ENCODE results near the gene DZIP1L. TPM values are rescaled to one million over a fixed set of nuclear protein-coding genes. Genes with fewer than 3 reads are reported as not detected.

Gene DZIP1L
- total RNA-seq, 1 donor from 2014 or later, result 3.3 TPM

DNA sequence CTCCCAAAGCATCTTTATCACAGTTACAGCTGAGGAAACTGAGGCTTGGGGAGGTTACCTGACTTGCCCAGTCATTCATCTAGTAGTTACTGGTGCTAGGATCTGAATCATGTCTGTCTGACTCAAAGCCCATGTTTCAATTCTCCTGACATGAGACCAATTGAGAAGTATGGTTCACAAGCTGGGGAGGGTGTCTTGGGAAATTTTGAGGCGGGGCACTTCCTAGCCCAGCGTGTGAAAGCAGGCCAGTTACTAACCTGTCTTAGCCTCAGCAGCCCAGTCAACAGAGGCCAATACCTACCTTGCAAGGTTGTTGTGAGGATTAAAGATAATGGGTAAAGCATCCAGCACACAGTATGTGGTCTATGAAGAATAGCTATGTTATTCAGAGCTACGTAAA is 68.5 kb downstream of the DZIP1L start:
- H3K4me1 Mint-ChIP-seq (ENCODE audit: low read depth, unreplicated experiment), result no peaks in the 10 kb centered on the region
- peaks cover 2% of the 10 kb centered on the region for H3K9me3 Mint-ChIP-seq (ENCODE audit: unreplicated experiment)
- TF ChIP-seq CTCF (IDR thresholded peaks at IDR 0.05; ENCODE audit: partially characterized antibody, unreplicated experiment), result no peak
- no peak overlapping the region for H3K4me3 Mint-ChIP-seq (ENCODE audit: unreplicated experiment)
- no peak overlapping the region for H3K27ac Mint-ChIP-seq (ENCODE audit: unreplicated experiment)
- no peaks in the 10 kb centered on the region for H3K36me3 Mint-ChIP-seq (ENCODE audit: unreplicated experiment)
- no peak for DNase-seq
- H3K27me3 Mint-ChIP-seq (ENCODE audit: unreplicated experiment), result no peaks in the 10 kb centered on the region

DNA sequence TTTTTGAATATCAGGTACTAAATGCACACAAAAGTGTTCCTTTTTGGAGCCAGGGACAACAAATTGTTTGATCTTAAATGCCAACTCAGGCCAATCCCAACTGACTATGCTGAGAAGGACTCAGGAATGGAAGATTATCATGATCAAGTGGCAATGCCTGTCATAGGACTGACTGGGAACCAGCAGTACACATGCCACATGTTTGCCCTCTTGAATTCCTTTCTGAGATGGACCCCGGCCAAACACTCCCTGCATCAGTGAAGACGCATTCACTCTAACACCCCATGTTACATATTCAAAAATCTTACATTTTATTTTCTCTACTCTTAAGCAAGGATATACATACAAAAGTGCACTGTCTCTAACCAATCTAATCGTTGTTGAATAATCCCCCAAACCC is 69.3 kb downstream of the DZIP1L start:
- Mint-ChIP-seq H3K4me3 (ENCODE audit: unreplicated experiment) (no peak overlapping the region), H3K9me3 (ENCODE audit: unreplicated experiment) (peaks cover 2% of the 10 kb centered on the region), H3K27ac (ENCODE audit: unreplicated experiment) (no peak overlapping the region), H3K27me3 (ENCODE audit: unreplicated experiment) (no peaks in the 10 kb centered on the region), H3K36me3 (ENCODE audit: unreplicated experiment) (no peaks in the 10 kb centered on the region), H3K4me1 (ENCODE audit: low read depth, unreplicated experiment) (no peaks in the 10 kb centered on the region)
- TF ChIP-seq CTCF (IDR thresholded peaks at IDR 0.05; ENCODE audit: partially characterized antibody, unreplicated experiment), result no peak
- no peak for DNase-seq

DNA sequence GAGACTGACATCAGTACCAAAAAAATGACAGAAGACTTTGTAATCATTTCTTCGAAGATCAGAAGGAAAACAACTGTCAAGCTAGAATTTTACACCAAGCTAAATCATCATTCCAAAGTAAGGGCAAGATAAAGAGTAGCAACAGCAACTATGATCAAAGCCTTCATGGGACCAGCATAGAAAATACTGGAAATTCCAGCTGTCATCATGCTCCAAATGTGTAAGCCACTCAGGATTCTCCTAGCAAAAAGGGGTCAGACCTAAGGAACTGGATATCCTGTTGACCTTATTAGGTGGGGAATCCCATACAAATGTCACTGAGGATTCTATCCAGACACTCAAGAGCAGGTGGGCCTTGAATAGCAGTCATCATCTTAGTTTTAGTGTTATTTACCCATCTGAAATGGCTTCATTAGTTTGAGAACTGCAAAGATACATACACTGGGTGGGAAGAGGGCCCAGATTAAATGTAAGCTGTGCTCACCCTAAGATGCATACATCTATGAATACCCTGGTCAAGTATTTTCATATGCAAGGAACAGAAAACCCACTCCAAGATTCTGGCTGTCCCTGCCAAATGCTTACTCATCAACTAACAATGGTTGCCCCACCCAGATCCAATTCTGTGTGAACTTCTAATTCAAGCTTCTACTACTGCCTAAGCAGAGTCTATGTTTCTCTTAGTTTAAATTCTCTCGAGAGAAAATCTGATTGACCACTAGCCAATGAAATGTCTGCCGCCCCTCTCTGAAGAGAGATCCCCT is 72.0 kb downstream of the DZIP1L start:
- no peak overlapping the region for H3K4me3 Mint-ChIP-seq (ENCODE audit: unreplicated experiment)
- H3K27me3 Mint-ChIP-seq (ENCODE audit: unreplicated experiment), result no peaks in the 10 kb centered on the region

DNA sequence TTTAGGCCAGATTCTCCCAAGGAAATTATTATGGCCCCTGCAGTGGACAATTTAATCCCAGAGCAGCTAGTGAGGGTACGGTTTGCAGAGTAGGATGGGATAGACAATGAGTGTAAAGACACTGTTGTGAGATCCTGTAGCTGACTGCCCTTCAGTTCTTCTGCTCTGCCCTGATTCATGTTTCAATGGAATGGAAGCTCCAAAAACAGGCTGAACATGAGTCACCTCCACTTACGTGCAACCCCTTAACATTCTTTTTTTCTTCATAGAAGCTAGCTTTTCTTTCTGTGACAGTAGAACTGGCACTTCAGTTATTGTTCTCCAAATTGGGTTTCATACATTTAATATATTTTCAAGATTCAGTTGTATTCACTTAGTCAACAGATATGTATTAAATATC is 73.4 kb downstream of the DZIP1L start:
- H3K27me3 Mint-ChIP-seq (ENCODE audit: unreplicated experiment), result no peaks in the 10 kb centered on the region
- no peaks in the 10 kb centered on the region for H3K4me1 Mint-ChIP-seq (ENCODE audit: low read depth, unreplicated experiment)
- no peak overlapping the region for H3K27ac Mint-ChIP-seq (ENCODE audit: unreplicated experiment)
- DNase-seq, result no peak
- H3K4me3 Mint-ChIP-seq (ENCODE audit: unreplicated experiment), result no peak overlapping the region
- no peak for TF ChIP-seq CTCF (IDR thresholded peaks at IDR 0.05; ENCODE audit: partially characterized antibody, unreplicated experiment)
- no peaks in the 10 kb centered on the region for H3K36me3 Mint-ChIP-seq (ENCODE audit: unreplicated experiment)
- H3K9me3 Mint-ChIP-seq (ENCODE audit: unreplicated experiment), result no peaks in the 10 kb centered on the region

More for the DNA sequence above, 72.0 kb downstream of the DZIP1L start:
- H3K9me3 Mint-ChIP-seq (ENCODE audit: unreplicated experiment), result no peaks in the 10 kb centered on the region
- no peak for TF ChIP-seq CTCF (IDR thresholded peaks at IDR 0.05; ENCODE audit: partially characterized antibody, unreplicated experiment)
- no peak overlapping the region for H3K27ac Mint-ChIP-seq (ENCODE audit: unreplicated experiment)
- H3K4me1 Mint-ChIP-seq (ENCODE audit: low read depth, unreplicated experiment), result no peaks in the 10 kb centered on the region
- no peaks in the 10 kb centered on the region for H3K36me3 Mint-ChIP-seq (ENCODE audit: unreplicated experiment)
- no peak for DNase-seq

DNA sequence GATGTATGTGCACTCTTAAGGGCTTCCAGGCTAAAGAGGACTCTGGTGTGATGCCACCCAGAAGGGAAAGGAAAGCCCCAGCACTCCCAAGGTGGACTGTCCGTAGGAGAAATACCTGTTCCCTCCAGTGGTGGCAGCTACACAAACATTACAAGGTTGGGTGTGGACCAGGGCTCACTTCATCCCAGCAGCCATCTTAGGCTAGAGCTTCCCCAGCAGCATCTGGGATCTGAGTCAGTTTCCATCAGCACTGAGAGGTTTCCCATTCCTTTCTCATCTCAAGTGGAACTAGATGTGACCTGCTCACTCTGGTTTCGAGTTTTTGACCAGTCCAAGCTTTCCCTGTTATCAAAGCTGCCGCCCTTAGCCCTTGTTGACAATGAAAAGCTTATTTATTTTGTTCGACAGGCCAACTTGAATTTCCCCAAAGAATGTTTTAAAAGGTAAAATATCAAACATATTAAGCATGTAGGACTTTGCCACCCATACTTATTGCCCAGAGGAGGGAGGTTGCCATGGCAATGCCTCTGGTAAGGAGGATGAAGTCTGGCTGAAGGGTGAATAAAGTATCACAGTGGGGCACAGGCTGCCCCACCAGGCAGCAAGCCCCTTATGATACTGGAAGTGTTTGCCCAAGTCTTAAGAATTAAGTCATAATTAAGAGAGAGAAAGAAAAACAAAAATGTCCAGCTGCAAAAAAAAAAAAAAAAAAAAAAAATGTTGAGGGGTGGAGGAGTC is 76.5 kb downstream of the DZIP1L start:
- Mint-ChIP-seq H3K27ac (ENCODE audit: unreplicated experiment) (no peak overlapping the region), H3K9me3 (ENCODE audit: unreplicated experiment) (no peaks in the 10 kb centered on the region), H3K4me3 (ENCODE audit: unreplicated experiment) (no peak overlapping the region), H3K36me3 (ENCODE audit: unreplicated experiment) (no peaks in the 10 kb centered on the region), H3K4me1 (ENCODE audit: low read depth, unreplicated experiment) (no peaks in the 10 kb centered on the region), H3K27me3 (ENCODE audit: unreplicated experiment) (no peaks in the 10 kb centered on the region)
- DNase-seq, result no peak
- no peak for TF ChIP-seq CTCF (IDR thresholded peaks at IDR 0.05; ENCODE audit: partially characterized antibody, unreplicated experiment)

Measured in glutamatergic neuron (in vitro differentiated cells).